Daoy (cell line): ENCODE results near the gene SLC25A38. TPM values are rescaled to one million over a fixed set of nuclear protein-coding genes. Genes with fewer than 3 reads are reported as not detected.
"Not testable (repeated sequence)": the region's sequence is repeated elsewhere in the genome, so short reads cannot be mapped to it uniquely, and the experiment has no call there.

Experiments used
- DNase-seq: peaks from one replicate; pipeline ENCODE4 v3.0.0-alpha.2; 2015; ENCODE audit warnings: low read depth
- total RNA-seq: library from RNA; depleted of rRNA; stranded (reverse); fragments of >200 nt; shearing (Covaris generic); gene quantifications from 2 replicates; pipeline ENCODE4 v1.2.3, GENCODE V29; 2014

The SLC25A38 gene
- total RNA-seq, 1 experiment from 2014 or later, result 20.1 TPM

DNA sequence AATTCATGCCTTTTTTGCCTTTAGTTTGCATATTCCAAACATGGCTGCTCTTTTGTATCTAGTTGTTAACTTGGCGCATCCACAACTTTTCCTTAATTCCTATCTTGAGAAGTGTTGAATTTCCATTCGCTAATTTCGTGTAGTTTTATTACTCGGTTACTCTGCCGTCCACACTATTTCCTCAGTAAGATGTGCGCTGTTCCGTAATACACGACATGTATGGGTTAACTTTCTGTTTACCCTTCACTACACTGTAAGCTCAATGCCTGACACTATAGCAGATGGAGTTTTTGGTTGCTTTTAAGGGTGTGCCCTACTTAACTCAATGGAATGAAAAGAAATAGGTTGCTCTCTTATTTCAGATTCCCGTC is 24.1 kb downstream of the SLC25A38 start:
- DNase-seq, result no peak

DNA sequence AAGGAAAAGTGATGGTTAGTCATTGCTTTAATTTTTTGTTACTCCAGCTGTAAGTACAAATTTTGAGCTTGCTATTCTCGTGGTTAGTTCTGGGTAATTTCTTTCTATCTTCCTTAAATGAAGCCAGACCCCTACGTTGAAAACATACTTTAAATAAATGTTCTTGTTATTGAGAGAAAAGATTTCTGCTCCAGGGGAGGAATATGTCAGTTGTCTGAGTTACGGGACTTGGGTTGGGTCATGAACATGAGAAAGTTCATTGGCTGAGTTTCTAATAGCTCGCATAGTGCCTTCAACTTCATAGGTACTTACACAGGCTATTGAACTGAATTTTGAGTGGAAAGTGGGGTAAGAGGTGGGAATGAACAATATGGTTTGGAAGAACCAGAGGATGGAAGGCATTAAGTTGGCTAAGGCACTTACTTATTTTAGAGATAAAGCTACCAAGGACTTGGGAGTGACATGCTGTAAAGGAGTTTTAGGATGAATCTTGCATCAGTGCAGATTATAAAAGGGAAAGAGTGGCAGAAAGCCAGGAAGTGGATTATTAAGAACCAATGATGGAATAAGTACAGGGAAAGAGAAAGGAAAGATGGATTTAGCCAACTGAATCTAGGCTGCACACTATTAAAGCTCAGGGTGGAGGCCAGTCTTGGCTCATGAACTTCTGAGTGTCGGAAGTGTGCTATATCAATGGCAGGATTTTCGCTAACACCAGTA is 24.8 kb downstream of the SLC25A38 start:
- no peak for DNase-seq

DNA sequence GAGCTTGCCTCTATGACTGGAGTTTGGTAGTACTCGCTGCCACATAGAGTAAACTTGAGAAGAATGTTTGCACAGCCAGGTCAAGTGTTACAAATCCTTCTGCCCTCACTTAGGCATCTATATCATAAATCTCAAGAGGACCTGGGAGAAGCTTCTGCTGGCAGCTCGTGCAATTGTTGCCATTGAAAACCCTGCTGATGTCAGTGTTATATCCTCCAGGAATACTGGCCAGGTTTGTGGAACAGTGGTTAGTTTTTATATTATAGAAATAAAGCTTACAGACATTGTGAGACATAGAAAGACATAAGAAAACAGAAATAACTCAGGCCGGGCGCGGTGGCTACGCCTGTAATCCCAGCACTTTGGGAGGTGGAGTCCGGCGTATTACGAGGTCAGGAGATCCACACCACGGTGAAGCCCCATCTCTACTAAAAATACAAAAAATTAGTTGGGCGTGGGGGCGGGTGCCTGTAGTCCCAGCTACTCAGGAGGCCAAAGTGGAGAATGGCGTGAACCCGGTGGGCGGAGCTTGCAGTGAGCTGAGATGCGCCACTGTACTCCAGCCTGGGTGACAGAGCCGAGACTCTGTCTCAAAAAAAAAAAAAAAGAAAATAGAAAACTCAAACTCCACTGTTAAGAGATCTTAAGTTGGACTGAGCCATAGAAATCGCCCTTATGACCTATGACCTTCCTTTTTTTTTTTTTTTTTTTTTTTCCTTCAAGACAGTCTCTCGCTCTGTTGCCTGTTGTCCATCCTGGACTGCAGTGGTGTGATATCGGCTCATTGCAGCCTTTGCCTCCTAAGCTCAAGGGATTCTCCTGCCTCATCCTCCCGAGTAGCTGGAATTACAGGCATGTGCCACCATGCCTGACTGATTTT is 25.6 kb downstream of the SLC25A38 start:
- no peak for DNase-seq

DNA sequence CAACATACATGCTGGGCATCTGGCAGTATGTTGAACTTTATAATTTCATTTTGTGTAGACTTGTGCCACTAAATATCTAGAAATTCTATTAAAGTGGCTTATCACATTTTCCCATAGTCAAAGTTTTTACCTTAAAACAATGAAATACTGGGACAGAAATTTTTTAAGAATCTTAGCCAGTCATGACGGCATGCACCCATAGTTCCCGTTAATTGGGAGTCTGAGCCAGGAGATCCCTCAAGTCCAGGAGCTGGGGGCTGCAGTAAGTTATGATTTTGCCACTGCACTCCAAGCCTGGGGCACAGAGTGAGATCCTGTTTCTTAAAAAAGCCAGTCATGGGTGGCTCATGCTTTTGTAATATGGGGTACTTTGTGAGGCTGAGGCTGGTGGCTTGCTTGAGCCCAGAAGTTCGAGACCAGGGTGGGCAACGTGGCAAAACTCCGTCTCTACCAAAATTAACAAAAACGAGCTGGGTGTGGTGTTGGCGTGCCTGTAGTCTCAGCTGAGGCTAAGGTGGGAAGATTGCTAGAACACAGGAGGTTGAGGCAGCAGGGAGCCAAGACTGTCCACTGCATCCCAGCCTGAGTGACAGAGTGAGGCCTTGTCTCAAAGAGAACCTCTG is 26.5 kb downstream of the SLC25A38 start:
- DNase-seq, result no peak

DNA sequence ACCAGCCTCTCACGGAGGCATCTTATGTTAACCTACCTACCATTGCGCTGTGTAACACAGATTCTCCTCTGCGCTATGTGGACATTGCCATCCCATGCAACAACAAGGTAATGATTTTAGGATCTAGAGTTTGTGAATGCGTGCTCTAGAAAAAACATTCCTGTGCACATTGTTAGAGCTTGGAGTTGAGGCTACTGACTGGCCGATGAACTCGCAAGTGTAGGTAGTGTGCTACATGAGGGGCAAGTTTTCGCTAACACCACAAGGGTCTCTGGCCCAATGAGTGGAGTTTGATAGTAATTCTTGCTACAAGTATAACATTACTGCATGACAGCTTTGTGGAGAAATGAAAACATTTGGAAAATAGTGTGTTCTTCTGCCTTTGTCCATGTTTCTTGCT is 27.7 kb downstream of the SLC25A38 start:
- no peak for DNase-seq

DNA sequence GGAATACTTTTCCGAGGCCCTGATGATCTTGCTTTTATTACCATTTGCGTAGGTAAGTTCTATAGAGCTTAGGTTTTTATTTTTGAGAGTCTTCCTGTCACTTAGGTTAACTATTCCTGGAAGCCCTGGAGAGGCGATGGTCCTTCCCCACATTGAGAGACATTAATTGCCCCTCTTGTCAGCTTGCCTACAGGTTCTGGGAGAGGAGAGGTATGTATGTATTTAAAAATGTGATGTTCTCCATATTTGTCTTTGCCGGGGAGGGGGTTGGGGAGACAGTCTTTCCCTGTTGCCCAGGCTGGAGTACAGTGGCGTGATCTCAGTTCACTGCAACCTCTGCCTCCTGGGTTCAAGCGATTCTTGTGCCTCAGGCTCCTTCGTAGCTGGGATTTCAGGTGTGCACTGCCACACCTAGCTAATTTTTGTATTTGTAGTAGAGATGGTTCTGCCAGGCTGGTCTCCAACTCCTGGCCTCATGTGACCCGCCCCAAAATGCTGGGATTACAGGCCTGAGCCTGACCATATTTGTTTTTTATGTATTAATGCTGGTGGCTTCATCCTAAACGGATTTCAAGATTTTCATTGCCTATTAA is 29.6 kb downstream of the SLC25A38 start:
- no peak for DNase-seq

DNA sequence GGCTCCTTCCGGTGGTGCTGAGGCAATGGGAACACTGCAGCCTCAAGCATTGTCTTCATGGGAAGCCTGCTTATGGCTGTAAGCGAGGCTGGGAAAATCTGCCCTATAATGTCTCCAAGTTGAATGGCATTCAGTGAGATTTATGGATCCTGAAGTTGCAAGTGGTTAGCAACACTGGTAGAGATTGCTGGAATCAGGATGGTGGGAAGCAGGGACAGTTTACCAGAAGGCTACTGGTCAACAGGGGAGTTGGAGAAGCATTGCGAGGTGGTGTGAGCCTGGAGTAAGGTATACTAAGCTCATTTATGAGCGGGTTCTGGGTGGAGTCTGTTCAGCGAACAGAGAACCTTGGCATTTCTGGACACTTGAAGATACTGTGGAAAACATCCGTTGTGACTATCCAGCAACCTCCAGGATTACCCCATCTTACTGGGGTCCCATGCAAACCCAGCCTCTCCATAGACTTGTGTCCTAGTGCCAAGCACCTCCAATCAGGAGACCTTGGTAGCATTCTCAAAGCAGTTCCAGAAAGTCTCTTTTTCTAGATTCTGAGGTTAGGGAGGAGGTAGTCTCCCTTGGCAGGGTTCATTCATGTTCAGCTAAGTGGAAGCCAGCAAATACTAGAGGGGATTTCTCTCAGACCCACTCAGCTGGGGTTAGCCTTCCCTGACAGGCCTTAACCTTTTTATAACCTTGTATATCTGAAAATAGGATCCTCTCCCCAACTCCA is 30.7 kb downstream of the SLC25A38 start:
- DNase-seq, result no peak

DNA sequence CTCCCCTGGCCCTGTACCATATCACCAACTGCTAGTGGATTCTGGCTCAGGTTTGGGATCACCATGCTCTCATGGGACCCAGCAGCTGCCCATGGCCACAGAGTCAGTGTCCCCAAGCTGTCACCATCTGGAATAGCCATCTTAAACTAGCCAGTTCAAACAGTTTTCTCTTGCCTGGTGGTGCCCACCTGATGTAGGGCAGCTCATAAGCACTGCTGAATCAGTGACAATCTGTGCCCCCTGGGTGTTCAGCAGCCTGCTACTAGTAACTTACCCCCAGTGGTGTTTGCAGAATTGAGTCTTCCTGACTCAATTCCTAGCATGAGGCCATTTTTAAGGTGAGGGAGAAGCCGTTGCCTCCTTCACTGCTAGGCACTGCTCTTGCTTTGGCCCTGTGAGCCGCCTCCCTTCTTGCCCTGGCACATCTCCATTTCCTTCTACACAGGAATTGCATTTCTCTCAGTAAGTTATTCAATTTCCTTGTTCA is 31.3 kb downstream of the SLC25A38 start:
- DNase-seq, result no peak

DNA sequence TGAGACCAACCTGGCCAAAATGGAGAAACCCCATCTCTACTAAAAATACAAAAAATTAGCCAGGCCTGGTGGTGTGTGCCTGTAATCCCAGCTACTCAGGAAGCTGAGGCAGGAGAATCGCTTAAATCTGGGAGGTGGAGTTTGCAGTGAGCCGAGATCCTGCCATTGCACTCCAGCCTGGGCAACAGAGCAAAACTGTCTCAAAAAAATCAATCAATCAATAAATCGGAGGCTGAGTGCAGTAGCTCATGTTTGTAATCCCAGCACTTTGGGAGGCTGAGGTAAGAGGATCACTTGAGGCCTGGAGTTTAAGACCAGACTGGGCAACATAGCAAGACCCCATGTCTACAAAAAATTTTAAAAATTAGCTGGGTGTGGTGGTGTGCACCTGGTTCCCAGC is 32.1 kb downstream of the SLC25A38 start:
- DNase-seq, result not testable (repeated sequence)

DNA sequence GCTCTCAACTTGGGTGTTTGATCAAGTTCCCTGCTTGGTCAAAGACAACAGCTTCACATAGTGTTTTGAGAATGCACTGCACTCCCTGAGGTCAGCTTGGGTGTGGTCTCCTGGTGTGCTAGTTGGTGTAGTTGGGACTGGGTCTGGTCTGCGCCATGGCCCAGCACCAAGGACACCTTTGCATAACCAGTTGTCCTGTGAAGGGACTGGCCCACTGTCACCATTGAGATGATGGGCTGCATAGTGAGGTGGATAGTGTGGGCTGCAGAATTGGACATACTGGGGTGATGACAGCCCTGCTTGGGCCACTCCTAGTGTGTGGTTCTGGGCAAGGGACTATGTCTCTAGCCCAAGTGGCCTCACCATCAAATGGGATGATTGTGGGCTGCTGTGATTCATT is 32.8 kb downstream of the SLC25A38 start:
- no peak for DNase-seq

DNA sequence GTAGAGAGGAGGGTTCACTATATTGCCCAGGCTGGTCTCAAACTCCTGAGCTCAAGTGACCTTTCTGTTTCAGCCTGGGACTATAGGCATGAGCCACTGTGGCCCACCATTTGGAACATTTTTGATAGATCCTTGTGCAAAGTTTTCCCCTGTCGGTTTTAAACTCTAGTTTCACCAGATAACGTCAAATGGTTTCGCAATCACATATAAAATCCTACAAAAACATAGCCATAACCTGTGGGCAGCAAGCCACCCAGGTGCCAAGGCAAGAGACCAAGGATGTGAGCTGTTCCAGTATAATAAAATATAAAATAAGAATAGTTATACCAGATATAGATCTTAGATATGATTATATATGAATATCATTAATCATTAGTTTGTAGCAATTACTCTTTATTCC is 33.8 kb downstream of the SLC25A38 start:
- not testable (repeated sequence) for DNase-seq

DNA sequence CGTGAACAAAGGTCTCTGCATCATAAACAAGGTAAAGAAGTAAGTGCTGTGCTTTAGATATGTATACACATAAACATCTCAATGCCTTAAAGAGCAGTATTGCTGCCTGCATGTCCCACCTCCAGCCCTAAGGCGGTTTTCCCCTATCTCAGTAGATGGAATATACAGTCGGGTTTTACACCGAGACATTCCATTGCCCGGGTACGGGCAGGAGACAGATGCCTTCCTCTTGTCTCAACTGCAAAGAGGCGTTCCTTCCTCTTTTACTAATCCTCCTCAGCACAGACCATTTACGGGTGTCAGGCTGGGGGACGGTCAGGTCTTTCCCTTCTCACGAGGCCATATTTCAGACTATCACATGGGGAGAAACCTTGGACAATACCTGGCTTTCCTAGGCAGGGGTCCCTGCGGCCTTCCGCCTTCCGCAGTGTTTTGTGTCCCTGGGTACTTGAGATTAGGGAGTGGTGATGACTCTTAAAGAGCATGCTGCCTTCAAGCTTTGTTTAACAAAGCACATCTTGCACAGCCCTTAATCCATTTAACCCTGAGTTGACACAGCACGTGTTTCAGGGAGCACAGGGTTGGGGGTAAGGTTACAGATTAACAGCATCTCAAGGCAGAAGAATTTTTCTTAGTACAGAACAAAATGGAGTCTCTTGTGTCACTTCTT is 35.5 kb downstream of the SLC25A38 start:
- DNase-seq, result not testable (repeated sequence)

DNA sequence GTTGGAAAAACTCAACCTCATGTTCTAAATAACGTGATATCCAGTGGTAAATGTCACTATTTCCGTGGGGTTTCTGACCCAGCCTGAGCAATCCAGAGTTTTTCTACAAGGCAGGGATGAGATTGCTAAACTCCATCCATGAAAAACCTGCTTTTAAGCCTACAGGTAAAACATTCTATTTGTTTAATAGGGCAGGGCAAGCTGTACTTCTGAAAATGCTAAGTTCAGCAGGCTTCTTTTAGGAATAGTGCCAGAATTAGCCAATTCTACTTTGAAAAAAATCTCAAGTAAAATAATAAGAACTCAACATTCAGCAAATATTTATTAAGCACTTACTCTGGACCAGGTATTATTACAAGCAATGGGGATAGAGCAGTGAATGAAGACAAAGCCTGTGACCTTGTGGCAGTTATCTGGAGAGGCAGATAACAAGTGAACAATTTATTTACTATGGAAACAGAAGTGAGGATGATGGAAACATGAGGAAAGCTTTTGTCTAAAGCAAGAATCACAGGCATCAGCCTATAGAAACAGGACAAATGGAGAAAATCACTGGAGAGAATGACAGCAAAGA is 36.7 kb downstream of the SLC25A38 start:
- DNase-seq, result no peak

DNA sequence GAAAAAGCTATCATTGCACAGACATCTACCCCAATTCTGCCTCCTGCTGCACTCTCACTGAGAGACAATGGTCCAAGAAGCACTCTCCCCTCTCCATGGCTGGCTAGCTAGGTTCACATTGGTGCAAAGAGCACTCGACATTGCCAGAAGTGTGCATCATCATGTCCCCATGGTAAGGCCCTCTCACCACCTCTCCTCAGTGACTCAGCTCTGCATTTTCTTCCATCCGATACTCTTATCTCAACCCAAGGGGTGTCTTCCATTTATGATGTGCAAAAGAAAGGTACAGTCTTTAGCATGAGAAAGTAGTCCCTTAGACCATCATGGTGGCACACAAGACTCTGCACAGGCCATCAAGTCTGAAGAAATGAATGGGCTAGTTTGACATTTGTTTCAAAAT is 37.4 kb downstream of the SLC25A38 start:
- DNase-seq, result no peak

DNA sequence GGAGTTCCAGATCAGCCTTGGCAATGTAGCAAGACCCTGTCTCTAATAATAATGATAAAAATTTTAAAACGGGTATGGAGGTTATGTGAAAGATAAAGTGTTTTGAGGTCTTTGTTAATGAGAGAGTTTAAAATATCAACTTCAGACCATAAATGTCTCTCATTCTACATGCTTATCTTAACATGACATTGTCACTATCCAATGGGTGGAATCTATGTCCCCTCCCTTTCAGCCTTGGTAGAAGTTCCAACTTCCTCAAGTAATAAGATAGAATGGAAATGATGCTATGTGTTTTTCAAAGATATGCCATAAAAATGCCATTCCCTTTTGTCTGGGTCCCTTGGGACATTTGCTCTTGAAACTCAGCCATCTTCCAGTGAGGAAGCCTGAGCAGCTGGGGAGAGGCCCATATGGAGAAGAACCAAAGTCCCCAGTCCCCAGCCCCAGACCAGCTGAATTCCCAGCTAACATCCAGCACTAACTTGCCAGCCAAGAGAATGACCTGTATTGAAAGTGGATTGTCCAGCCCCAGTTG is 40.3 kb downstream of the SLC25A38 start:
- no peak for DNase-seq

DNA sequence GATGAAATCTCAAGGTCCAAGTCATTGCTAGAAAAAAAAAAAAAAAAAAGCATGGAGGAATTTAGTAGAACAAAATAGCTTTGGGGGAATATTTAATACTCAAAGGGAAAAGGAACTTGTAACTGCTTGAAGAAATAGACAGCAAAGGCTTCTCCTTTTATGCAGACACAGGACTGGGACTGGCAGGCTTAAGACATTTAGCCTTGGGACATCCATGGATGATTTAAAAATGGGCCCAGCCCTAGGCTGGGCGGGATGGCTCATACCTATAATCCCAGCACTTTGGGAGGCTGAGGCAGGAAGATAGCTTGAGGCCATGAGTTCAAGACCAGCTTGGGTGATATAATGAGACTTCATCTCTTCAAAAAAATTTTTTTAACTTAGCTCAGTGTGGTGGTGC is 43.1 kb downstream of the SLC25A38 start:
- no peak for DNase-seq

DNA sequence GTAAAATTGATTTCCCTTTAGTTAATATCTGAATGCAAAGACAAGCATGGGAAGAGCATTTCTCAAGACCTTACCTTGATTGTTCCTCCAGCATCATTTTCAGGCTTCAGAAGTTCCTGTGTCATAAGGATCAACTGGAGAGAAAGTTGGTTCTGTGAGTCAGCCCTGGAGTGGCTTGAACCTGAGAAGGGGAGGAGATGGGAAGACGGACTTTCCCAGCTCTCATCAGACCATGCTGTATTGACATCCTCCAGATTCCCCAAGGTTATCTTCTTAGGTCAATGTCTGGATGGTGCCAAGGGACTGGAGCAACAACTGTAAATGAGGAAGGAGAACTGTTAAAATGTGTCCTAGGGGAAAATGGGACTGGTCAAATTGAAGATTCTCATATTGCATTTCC is 44.3 kb downstream of the SLC25A38 start:
- no peak for DNase-seq

DNA sequence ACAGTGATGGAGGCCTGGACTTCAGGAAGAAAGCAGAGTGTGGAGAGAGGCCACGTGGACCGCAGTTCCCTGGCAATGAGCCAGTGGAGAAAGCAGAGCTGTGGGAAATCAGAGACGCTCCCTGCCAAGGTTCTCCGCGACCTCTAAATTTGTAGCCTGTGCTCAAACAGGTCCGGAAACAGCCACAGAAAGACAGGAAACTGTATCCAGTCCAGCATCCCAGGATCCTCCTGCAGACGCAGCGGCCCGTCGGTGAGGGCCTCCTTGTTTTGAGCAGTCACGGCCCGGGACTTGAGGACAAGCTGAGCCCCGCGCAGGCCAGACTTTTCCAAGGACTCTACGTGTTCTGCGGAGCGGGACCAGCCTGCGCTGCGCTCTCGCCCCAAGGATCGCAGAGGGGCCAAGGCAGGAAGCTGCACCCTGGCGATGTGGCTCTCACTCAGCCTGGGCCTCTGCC is 45.6 kb downstream of the SLC25A38 start:
- no peak for DNase-seq

DNA sequence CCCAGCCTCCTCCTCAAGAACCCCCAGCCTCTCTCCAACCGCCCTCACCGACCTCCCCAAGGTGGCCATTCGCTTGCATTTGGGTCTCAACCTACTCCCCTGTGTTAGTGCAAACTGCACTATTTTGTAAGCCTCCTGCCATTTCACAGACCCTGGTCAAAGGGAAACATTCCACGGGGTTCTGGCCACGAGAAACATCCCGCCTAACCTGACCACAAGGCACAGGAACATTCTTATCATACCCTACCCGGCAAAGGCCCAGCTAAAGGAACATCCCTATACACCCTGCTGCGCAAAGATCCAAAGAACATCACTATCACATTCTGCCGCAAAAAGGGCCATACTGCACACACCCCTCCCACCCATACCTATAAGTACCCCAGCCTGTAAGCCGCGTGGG is 46.3 kb downstream of the SLC25A38 start:
- no peak for DNase-seq

DNA sequence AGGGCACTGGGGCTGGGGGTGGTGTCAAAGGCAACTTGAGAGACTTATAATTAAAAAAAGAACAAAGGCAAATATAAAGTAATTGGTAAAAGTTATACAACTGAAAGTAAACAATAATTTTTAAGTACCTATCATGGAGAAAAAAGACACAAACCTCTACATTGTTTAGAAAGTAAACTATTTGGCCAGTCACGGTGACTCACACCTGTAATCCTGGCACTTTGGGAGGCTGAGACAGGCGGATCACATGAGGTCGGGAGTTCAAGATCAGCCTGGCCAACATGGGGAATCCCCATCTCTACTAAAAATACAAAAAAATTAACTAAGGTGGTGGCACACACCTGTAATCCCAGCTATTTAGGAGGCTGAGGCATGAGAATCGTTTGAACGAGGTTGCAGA is 49.2 kb downstream of the SLC25A38 start:
- DNase-seq, result no peak
